GM12864 (cell line): Measurements from ENCODE around the gene OR4B1.
"Not testable (repeated sequence)": the region's sequence is repeated elsewhere in the genome, so short reads cannot be mapped to it uniquely, and the experiment has no call there.

Source experiments
- DNase-seq: peaks from one replicate; pipeline ENCODE4 v3.0.0-alpha.2; 2011; ENCODE audit warnings: low read depth
- H3K4me3 ChIP-seq: 2 replicates; pipeline ENCODE4 v1.5.1; 2011; ENCODE audit warnings: mild to moderate bottlenecking, low read depth, low read length, control low read depth
- TF ChIP-seq, protein P1 (sequence below): IDR thresholded peaks from 2 replicates; pipeline ENCODE4 v1.5.1; 2011; ENCODE audit warnings: low read depth, mild to moderate bottlenecking, moderate library complexity, low read length, control low read depth, inconsistent platforms; ENCODE audit errors: missing control alignments

Gene OR4B1

GRCh38 chr11:48172818-48173609, 43.6 kb upstream of the OR4B1 start:
- TF ChIP-seq, protein P1, sequence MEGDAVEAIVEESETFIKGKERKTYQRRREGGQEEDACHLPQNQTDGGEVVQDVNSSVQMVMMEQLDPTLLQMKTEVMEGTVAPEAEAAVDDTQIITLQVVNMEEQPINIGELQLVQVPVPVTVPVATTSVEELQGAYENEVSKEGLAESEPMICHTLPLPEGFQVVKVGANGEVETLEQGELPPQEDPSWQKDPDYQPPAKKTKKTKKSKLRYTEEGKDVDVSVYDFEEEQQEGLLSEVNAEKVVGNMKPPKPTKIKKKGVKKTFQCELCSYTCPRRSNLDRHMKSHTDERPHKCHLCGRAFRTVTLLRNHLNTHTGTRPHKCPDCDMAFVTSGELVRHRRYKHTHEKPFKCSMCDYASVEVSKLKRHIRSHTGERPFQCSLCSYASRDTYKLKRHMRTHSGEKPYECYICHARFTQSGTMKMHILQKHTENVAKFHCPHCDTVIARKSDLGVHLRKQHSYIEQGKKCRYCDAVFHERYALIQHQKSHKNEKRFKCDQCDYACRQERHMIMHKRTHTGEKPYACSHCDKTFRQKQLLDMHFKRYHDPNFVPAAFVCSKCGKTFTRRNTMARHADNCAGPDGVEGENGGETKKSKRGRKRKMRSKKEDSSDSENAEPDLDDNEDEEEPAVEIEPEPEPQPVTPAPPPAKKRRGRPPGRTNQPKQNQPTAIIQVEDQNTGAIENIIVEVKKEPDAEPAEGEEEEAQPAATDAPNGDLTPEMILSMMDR: peak; percentile 99
- no peak for DNase-seq

GRCh38 chr11:48177661-48178060, 38.9 kb upstream of the OR4B1 start:
- TF ChIP-seq, protein P1: no peak
- DNase-seq: no peak
- H3K4me3 ChIP-seq: no peak overlapping the region

More at GRCh38 chr11:48172818-48173609, 43.6 kb upstream of the OR4B1 start:
- H3K4me3 ChIP-seq: no peak overlapping the region

GRCh38 chr11:48180627-48181026, 36.0 kb upstream of the OR4B1 start:
- TF ChIP-seq, protein P1: no peak
- no peak overlapping the region for H3K4me3 ChIP-seq
- DNase-seq: no peak

GRCh38 chr11:48182860-48183526, 33.6 kb upstream of the OR4B1 start:
- H3K4me3 ChIP-seq: no peak overlapping the region
- DNase-seq: no peak
- TF ChIP-seq, protein P1: no peak

- no peak overlapping the region for H3K4me3 ChIP-seq
- TF ChIP-seq, protein P1: no peak
- no peak for DNase-seq
These were observed 32.2 kb upstream of the OR4B1 start for GRCh38 chr11:48184452-48184851.

DNA sequence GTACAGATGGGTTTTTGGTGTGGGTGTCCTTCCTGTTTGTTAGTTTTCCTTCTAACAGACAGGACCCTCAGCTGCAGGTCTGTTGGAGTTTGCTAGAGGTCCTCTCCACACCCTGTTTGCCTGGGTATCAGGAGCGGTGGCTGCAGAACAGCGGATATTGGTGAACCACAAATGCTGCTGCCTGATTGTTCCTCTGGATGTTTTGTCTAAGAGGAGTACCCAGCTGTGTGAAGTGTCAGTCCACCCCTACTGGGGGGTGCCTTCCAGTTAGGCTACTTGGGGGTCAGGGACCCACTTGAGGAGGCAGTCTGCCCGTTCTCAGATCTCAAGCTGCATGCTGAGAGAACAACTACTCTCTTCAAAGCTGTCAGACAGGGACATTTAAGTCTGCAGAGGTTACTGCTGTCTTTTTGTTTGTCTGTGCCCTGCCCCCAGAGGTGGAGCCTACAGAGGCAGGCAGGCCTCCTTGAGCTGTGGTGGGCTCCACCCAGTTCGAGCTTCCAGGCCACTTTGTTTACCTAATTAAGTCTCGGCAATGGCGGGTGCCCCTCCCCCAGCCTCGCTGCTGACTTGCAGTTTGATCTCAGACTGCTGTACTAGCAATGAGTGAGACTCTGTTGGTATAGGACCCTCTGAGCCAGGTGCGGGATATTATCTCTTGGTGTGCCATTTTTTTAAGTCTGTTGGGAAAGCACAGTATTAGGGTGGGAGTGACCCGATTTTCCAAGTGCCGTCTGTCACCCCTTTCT, 25.5 kb upstream of the OR4B1 start:
- not testable (repeated sequence) for DNase-seq, H3K4me3 ChIP-seq

GRCh38 chr11:48193876-48194275, 22.7 kb upstream of the OR4B1 start:
- DNase-seq: no peak
- no peak overlapping the region for H3K4me3 ChIP-seq
- TF ChIP-seq, protein P1: no peak
